ENCODE measurements around the gene FOXK2. TPM values are rescaled to one million over a fixed set of nuclear protein-coding genes. Genes with fewer than 3 reads are reported as not detected.

The FOXK2 gene
- polyA plus RNA-seq (2011; rRNA removed): 34.8 and 35.9 TPM in 2 replicates
- polyA plus RNA-seq (2012; cell fraction: cytosol; rRNA removed): 32.8 and 42.8 TPM in 2 replicates
- 49.2 and 51.8 TPM in 2 replicates for polyA plus RNA-seq (2012; cell fraction: nucleus; rRNA removed)
- polyA plus RNA-seq (2017; fragmentation: RNase III; extraction: RNeasy Plus Mini Kit Qiagen cat#74134 plus additional on column Dnase treatment): 37.5 to 39.2 TPM (median 38.2 TPM) in 3 replicates
- polyA minus RNA-seq (2011; rRNA and poly(A)+ RNA removed): 78.5 and 90.0 TPM in 2 replicates

GRCh38 chr17:82518826-82519810 lies at the start of gene FOXK2:
FOXK2 (plus strand) TSS chr17:82519732; CDS start chr17:82519889, 157 bp downstream.
- FAIRE-seq: no peak
- WGBS (ENCODE audit: missing lambda C conversion rate): 11% methylated on average over 26 of the region's 114 CpGs
- CTCF ChIA-PET: interaction anchor here (0.7 to 5.2 kb wide), 8 partner anchors 9 to 38 kb away, joined by 3 to 24 read pairs (median 4); no protein-coding TSS in a partner anchor
- TF ChIP-seq MAFK (IDR thresholded peaks at IDR 0.05; ENCODE audit: partially characterized antibody) (no peak), MAX (IDR thresholded peaks at IDR 0.05) (peak; percentile 92), NFE2L2 (conservative IDR thresholded peaks at IDR 0.05; ENCODE audit: low read length) (no peak), ATOH8 (CRISPR knock-in tag; IDR thresholded peaks at IDR 0.05; ENCODE audit: low read depth) (peak; percentile 29; the same call in 1 of the 2 replicates), FOSL2 (IDR thresholded peaks at IDR 0.05) (no peak), FOSL2 (CRISPR knock-in tag; IDR thresholded peaks at IDR 0.05) (0 out of 2 replicates have a peak, but pooled peaks have one; percentile 18), REST (IDR thresholded peaks at IDR 0.05) (peak; percentile 83), KDM1A (IDR thresholded peaks at IDR 0.05; ENCODE audit: low read depth) (no peak), ESRRA (IDR thresholded peaks at IDR 0.05; ENCODE audit: borderline replicate concordance, low read length) (peak; percentile 56; the same call in 1 of the 2 replicates), E2F6 (IDR thresholded peaks at IDR 0.05; ENCODE audit: borderline replicate concordance, low read depth) (peak; percentile 90; the same call in 1 of the 2 replicates), ZFP36 (IDR thresholded peaks at IDR 0.05; ENCODE audit: borderline replicate concordance, partially characterized antibody) (no peak), ELK1 (IDR thresholded peaks at IDR 0.05; ENCODE audit: low read depth, low read length) (no peak), NR3C1 (IDR thresholded peaks at IDR 0.05) (no peak), CBX2 (IDR thresholded peaks at IDR 0.05; ENCODE audit: borderline replicate concordance, low read depth) (no peak), SMC3 (IDR thresholded peaks at IDR 0.05) (no peak), JUN (IDR thresholded peaks at IDR 0.05) (peak; percentile 54 to 91; a peak in 4 of 5 replicates), FOSB (CRISPR knock-in tag; IDR thresholded peaks at IDR 0.05) (0 out of 2 replicates have a peak, but pooled peaks have one; percentile 50), RCOR1 (IDR thresholded peaks at IDR 0.05; ENCODE audit: low read depth, low read length) (no peak), RFX5 (IDR thresholded peaks at IDR 0.05) (peak; percentile 82), HDAC2 (IDR thresholded peaks at IDR 0.05) (peak; percentile 76; the same call in 1 of the 2 replicates), POLR2AphosphoS2 (conservative IDR thresholded peaks at IDR 0.05; ENCODE audit: low read length) (no peak), SREBF2 (IDR thresholded peaks at IDR 0.05) (no peak), JUNB (IDR thresholded peaks at IDR 0.05) (no peak), HMGXB4 (CRISPR knock-in tag; IDR thresholded peaks at IDR 0.05; ENCODE audit: borderline replicate concordance) (no peak), EHMT2 (IDR thresholded peaks at IDR 0.05; ENCODE audit: low read depth) (no peak), MAZ (IDR thresholded peaks at IDR 0.05; ENCODE audit: borderline replicate concordance, low read depth, low read length) (no peak), BHLHE40 (IDR thresholded peaks at IDR 0.05; ENCODE audit: low read depth, low read length) (peak; percentile 13; the same call in 1 of the 2 replicates), BCL3 (IDR thresholded peaks at IDR 0.05) (peak; percentile 73; the same call in 1 of the 3 replicates)

More at GRCh38 chr17:82518826-82519810, at the start of gene FOXK2:
- Histone ChIP-seq H3K9me3 (peaks cover 4% of the 10 kb centered on the region; the same call in 1 of the 3 replicates), H3K4me1 (peaks cover 12% of the 10 kb centered on the region), H3K4me2 (peak within 1 kb of the TSS; percentile 83), H3K4me3 (peak within 1 kb of the TSS; percentile 93), H3K27ac (peak within 1 kb of the TSS; percentile 90 to 96)
- POLR2A ChIA-PET: interaction anchor here (0.5 to 2.4 kb wide), 9 partner anchors 9 to 62 kb away, joined by 3 to 10 read pairs (median 6); no protein-coding TSS in a partner anchor
- DNase-seq (ENCODE audit: low read depth in 1 of 2, low spot score in 1 of 2) (peak; percentile 97 to 99), ATAC-seq (peak; percentile 98 to 99)
